Left lobe of liver (tissue), 2 donors: Measurements from ENCODE around the gene ALDH1A2. TPM values are rescaled to one million over a fixed set of nuclear protein-coding genes. Genes with fewer than 3 reads are reported as not detected.
"Not testable (repeated sequence)": the region's sequence is repeated elsewhere in the genome, so short reads cannot be mapped to it uniquely, and the experiment has no call there.

Experiments
- ATAC-seq: fragments of 200-7000 bp; cut with Tn5 transposase; one replicate; pipeline ENCODE4 v1.9.1; 2020; ENCODE audit warnings: mild to moderate bottlenecking, moderate library complexity
- DNase-seq: peaks from one replicate; pipeline ENCODE4 v3.0.0-alpha.2; 2020; ENCODE audit warnings: low spot score
- total RNA-seq: library from RNA; stranded (reverse); gene quantifications from one replicate; pipeline ENCODE4 v1.2.1, GENCODE V29; 2021
- donor health status: DM: no; HTN: no; CAD: no; lungs with moderate emphysema.
- donor health status: DM: no; HTN: yes; CAD: no.

The ALDH1A2 gene
- total RNA-seq, 1 donor from 2014 or later, result 29.0 TPM

- ATAC-seq (peak; percentile 82), DNase-seq (peak; percentile 47)
Measured at GRCh38 chr15:58043192-58043903, 22.2 kb downstream of the ALDH1A2 start.

DNA sequence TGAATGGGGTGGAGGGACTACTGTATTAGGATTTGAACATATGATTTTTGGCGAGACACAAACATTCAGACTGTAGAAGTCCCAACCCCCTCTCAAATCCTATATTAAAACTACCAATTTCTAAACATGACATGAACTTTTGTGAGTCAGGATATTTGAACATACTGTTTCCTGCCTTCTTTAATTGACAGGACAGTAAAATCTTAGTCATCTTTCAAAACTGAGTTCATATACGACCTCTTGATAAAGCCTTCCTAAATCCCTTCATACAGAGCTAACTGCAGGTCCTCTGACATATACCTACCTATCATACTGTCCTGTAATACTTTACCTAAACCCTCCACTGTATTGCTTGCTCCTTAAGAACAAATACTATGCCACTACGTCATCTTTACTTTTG is 23.5 kb downstream of the ALDH1A2 start:
- ATAC-seq (no peak), DNase-seq (no peak)

DNA sequence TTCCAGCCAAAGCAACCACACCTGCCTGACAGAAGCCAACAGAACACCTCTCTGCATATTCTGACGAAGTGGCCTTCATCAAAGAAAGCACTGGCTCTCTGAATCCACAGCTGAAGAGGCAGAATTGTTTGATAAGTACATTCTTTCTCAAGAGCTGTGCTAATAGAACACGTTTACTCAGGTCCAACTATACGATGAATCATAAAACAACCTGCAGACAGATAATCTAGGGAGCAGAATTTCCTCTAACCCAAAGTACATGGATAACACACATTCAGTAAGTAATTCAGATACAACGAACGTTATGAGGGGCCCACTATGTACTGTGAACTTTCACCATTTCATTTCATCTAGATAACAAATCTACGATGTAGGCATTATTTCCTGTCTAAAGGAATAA is 25.4 kb downstream of the ALDH1A2 start:
- no peak for ATAC-seq

DNA sequence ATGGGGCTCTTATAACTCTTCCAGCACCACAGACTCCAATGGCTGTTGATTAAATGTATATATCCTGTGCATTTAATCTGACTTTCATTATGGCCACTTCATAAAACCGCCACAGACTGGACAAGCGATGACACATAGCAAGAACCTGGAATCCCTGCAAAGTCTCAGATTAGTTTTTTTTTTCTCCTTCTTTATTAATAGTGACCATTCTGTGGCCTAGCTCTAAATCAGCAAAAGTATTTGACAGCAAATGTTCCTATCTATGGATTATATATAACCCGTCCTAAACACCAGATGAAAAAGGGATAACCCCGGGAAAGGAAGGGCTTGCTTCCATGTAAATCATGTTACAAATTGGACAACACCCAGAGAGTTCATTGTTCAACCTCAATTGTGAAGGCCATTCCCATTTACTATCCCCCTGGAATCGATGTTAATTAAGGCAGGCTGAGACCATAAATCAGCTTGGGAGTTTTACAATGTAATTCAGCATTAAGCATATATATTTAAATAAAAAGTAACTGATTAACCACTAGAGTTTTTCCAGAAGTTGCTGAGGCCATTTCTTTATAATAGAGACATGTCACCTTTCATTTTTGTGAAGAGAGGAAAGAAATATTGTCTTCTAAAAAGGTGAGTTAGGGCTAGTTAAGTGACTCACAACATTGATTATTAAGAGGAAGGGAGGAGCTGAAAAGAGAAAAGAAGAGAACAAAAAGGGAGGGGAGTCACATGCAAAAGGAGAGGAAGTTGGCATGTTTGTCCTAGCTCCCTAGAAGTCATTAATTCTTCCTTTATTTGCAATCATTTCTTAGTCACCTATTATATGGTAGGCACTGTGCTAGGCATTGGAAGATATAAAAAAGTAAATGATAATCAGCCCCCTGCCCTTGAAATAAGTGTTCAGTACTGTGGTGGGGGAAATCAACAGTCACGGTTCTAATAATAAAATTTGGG is 26.2 kb downstream of the ALDH1A2 start:
- no peak for DNase-seq
- ATAC-seq, result no peak

More for the DNA sequence above, 25.4 kb downstream of the ALDH1A2 start:
- DNase-seq, result no peak

DNA sequence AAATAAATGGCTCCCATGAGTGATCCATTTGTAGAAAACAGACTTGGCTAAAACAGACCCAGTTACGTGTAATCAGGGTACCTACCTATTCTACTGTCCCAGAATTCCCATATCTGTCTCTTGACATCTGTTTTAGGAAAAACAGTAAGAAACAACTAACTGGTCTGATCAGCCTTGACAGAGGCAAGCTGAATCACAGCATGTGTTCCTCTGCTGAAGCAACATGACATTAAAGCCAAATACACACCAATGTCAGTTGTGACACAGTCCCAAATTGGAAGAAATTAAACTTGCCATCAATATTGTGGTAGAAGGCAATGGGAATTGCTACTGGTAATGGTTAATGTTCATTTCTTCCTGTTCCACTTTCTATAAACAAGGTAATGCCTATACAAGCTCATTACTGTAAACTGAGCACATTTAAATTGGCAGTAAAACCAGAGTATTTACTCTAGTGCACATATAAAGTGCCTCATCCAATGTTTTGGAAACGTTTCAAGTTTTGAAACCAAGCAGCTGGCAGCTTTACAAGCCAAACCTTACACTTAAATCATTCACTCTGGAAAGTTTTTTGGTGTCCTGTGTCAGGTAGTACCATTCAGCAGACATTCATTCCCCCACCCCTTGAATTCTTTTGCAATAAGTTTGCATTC is 27.0 kb downstream of the ALDH1A2 start:
- peak; percentile 47 for DNase-seq

GRCh38 chr15:58037723-58038301 is 27.7 kb downstream of the ALDH1A2 start:
- DNase-seq (no peak), ATAC-seq (no peak)

More for the DNA sequence above, 27.0 kb downstream of the ALDH1A2 start:
- peak; percentile 70 for ATAC-seq

GRCh38 chr15:58036579-58036978 is 28.9 kb downstream of the ALDH1A2 start:
- DNase-seq (no peak), ATAC-seq (no peak)

DNA sequence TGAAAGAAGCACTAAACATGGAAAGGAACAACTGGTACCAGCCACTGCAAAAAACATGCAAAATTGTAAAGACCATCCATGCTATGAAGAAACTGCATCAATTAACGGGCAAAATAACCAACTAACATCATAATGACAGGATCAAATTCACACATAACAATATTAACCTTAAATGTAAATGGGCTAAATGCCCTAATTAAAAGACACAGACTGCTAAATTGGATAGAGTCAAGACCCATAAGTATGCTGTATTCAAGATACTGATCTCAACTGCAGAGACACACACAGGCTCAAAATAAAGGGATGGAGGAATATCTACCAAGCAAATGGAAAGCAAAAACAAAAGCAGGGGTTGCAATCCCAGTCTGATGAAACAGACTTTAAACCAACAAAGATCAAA is 37.1 kb downstream of the ALDH1A2 start:
- ATAC-seq, DNase-seq: not testable (repeated sequence)

DNA sequence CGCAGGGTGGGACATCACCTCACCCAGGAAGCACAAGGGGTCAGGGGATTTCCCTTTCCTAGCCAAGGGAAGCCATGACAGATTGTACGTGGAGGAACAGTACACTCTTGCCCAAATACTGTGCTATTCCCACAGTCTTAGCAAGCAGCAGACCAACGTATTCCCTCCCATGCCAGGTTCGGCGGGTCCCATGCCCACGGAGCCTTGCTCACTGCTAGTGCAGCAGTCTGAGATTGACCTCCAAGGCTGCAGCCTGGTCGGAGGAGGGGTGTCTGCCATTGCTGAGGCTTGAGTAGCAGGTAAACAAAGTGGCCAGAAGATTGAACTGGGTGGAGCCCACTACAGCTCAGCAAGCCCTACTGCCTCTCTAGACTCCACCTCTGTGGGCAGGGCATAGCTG is 39.0 kb downstream of the ALDH1A2 start:
- no peak for DNase-seq
- no peak for ATAC-seq

DNA sequence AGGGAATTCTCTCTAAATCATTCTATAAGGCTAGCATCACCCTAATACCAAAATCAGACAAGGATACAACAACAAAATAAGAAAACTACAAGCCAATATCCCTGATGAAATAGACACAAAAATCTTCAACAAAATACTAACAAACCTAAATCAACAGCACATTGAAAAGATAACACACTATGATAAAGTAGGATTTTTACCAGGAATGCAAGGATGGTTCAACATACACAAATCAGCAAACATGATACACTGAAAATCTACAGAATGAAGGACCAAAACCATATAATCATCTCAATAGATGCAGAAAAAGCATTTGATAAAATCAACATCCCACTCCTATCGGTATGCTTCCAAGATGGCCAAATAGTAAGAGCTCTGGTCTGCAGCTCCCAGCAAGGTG is 39.5 kb downstream of the ALDH1A2 start:
- ATAC-seq (no peak), DNase-seq (no peak)

DNA sequence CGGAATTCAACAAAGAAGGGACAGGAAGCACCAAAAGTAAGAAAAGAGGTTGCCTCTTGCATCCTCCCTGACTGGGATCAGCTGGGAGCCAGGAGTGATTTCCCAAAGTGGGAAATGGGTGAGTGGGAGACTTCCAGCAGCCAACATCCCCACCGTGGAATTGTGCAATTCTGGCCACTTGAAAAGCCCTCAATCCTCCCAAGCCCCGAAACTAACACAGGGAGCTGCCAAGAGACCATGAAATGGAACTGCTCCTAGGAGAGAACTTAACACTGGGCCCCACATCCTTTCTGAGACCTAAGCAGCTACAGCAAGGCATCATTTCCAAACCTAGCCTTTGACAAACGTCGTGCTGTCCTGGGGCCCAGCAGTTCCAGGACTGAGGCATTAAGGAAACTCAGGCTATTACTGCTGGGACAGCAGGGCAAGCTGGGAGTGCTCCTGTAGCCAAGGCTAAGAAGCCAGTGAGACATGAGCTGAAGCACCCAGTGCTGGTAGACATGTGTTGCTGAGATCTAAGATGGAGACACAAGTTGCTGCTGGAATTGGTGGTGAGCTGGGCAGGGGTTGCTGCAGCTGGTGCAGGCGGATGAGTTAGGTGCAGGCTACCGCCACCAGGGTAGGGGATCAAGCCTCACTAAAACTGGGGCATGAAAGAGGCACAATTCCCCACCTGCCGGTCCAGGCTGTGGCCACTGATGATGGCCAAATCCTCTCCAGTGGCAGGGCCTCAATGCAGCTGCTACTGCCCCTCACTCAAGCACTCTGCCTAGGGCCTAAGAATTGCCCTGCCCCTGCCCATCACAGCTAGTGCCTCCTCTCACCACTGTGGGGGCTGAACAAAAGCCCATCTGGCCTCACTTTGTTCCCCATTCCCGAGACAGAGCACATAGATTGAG is 43.9 kb downstream of the ALDH1A2 start:
- DNase-seq, result no peak
- ATAC-seq, result no peak

- no peak for ATAC-seq
- DNase-seq, result no peak
Measured at GRCh38 chr15:58019503-58020376, 45.8 kb downstream of the ALDH1A2 start.

GRCh38 chr15:58017869-58018268 is 47.6 kb downstream of the ALDH1A2 start:
- DNase-seq (no peak), ATAC-seq (no peak)

DNA sequence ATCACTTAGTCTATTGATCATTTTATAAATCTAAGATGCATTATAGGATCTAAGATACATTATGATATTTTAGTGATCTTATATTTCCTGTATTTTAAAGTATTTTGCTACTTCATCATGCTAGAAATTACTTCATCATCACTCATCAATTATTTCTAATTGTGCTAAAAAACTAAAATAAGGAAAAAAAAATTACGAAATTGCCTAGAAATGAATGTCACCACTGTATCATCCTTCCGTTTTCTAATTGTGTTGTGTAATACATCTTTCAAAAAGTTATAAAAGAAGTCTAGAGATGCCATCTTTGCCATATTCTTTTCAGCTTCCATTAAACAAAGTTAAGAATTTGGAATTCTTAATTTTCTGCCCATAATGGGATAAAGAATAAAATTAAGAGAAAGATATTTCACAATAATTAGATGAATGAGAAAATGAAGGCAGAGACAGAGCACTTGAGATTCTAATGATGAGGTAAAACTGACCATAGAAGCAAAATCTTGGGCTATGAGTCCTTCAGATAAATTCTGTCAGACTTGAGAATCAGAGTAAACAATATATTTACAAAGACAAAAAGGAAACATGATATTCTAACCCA is 48.8 kb downstream of the ALDH1A2 start:
- DNase-seq, result no peak
- no peak for ATAC-seq

DNA sequence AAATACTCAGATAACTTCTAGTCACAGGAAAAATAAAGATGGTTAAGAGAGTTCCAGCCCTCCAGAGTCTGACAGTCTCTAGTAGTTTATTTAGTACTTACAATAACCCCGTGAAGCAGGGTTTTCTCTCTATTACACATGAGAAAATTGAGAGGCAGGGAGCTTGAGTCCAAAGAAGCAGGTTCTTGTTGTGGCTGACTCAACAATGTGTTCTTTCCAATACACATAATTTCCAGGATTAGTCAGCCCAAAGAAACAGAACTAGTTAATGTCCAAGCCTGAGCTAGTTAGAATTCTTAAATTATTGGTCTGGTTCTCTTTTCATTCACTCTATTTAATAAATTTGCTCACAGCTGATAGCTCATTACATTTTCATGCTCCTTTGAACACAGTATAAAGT is 49.9 kb downstream of the ALDH1A2 start:
- DNase-seq (no peak), ATAC-seq (no peak)

DNA sequence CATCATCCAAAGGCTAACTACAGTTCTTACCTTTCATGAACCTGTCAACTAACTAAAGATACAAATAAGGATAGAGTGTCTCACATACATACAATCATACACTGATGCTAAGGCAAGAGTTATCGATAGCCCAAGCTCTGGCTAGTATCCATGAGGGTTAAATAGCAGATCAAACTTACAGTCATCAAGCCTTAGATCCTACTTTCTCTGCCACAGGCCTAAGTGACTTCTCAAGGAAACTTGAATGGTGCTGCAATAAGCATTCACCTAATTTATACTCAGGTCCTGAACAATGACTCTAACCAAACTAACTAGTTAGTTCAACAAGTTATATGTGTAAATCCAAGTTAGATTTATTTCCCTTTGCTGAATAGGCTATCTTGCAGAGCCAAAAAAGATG is 51.0 kb downstream of the ALDH1A2 start:
- no peak for ATAC-seq
- no peak for DNase-seq

GRCh38 chr15:58014040-58014439 is 51.5 kb downstream of the ALDH1A2 start:
- ATAC-seq (no peak), DNase-seq (no peak)

DNA sequence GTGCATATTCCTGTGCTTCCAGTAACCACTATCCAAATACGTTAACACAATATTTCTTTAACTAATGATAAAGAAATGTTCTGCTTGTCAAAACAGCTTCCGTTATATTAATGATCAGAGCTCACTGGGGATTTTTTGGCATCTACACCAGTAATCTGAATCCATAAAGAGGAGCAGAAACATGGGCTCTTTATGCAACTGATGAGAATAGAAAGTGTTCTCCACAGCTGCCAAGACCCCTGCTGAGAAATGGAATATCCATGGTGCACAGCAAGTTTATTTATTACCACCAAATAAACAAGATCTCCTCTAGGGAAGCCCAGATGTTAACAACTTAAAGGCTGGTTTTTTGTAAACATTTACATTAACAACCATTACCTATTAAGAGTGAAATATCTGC is 54.5 kb downstream of the ALDH1A2 start:
- DNase-seq (no peak), ATAC-seq (no peak)

DNA sequence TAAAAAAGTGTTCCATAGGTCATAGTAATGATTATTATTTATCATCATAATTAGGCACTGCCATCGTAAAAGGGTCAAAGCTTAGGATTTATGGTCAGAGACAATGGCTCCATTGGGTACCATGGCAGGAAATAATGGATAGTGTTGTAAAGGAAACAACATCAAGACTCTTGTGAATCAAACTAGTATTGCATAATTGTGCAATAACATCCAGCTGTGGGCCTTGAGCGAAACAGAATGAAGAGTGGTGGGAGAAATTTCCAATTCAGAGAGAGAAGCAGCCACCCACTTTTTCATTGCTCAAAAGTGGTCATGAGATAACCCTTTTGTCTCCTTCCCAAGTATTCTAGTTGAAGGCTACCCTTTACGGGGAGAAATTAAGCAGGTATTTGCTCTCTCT is 61.7 kb downstream of the ALDH1A2 start:
- DNase-seq (no peak), ATAC-seq (no peak)
